ENCODE results near the gene NSD1. TPM values are rescaled to one million over a fixed set of nuclear protein-coding genes. Genes with fewer than 3 reads are reported as not detected.

The NSD1 gene
- polyA plus RNA-seq, 1 donor from 2014 or later, result 12.8 TPM

- no peak overlapping the region for H3K9ac ChIP-seq (ENCODE audit: low read length)
- no peak overlapping the region for H3K4me3 ChIP-seq (ENCODE audit: low read length)
- no peaks in the 10 kb centered on the region for H4K20me1 ChIP-seq (ENCODE audit: insufficient read depth)
- no peaks in the 10 kb centered on the region for H3K27me3 ChIP-seq (ENCODE audit: insufficient read depth, low read depth, low read length)
- H3K9me2 ChIP-seq (ENCODE audit: insufficient read depth, low read length), result no peaks in the 10 kb centered on the region
- no peaks in the 10 kb centered on the region for H3K36me3 ChIP-seq (ENCODE audit: insufficient read depth, low read length)
- H2AFZ ChIP-seq (ENCODE audit: low read depth, low read length), result no peak overlapping the region
- H3K79me2 ChIP-seq (replicated peaks; ENCODE audit: insufficient read depth, low read length), result peaks cover 3% of the 10 kb centered on the region
- no peak overlapping the region for H3K4me2 ChIP-seq (ENCODE audit: low read length)
- no peaks in the 10 kb centered on the region for H3K9me3 ChIP-seq (ENCODE audit: low read length)
- H3K27ac ChIP-seq (ENCODE audit: low read length), result no peak overlapping the region
- TF ChIP-seq POLR2AphosphoS5 (IDR thresholded peaks at IDR 0.05) (no peak), TAF1 (IDR thresholded peaks at IDR 0.05; ENCODE audit: low read depth) (no peak), SMC3 (conservative IDR thresholded peaks at IDR 0.05; ENCODE audit: poor library complexity) (no peak), MXI1 (conservative IDR thresholded peaks at IDR 0.05; ENCODE audit: poor library complexity, severe bottlenecking) (no peak), CTCF (IDR thresholded peaks at IDR 0.05; ENCODE audit: poor library complexity, severe bottlenecking) (no peak), RAD21 (conservative IDR thresholded peaks at IDR 0.05) (no peak), EP300 (conservative IDR thresholded peaks at IDR 0.05; ENCODE audit: poor library complexity, severe bottlenecking) (no peak), EZH2 (IDR thresholded peaks at IDR 0.05; ENCODE audit: borderline replicate concordance, insufficient read depth, low read length, poor library complexity, severe bottlenecking) (no peak)
- TF ChIP-seq, protein P1, sequence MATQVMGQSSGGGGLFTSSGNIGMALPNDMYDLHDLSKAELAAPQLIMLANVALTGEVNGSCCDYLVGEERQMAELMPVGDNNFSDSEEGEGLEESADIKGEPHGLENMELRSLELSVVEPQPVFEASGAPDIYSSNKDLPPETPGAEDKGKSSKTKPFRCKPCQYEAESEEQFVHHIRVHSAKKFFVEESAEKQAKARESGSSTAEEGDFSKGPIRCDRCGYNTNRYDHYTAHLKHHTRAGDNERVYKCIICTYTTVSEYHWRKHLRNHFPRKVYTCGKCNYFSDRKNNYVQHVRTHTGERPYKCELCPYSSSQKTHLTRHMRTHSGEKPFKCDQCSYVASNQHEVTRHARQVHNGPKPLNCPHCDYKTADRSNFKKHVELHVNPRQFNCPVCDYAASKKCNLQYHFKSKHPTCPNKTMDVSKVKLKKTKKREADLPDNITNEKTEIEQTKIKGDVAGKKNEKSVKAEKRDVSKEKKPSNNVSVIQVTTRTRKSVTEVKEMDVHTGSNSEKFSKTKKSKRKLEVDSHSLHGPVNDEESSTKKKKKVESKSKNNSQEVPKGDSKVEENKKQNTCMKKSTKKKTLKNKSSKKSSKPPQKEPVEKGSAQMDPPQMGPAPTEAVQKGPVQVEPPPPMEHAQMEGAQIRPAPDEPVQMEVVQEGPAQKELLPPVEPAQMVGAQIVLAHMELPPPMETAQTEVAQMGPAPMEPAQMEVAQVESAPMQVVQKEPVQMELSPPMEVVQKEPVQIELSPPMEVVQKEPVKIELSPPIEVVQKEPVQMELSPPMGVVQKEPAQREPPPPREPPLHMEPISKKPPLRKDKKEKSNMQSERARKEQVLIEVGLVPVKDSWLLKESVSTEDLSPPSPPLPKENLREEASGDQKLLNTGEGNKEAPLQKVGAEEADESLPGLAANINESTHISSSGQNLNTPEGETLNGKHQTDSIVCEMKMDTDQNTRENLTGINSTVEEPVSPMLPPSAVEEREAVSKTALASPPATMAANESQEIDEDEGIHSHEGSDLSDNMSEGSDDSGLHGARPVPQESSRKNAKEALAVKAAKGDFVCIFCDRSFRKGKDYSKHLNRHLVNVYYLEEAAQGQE (IDR thresholded peaks at IDR 0.05; ENCODE audit: borderline replicate concordance), result no peak
- H3F3A ChIP-seq (ENCODE audit: insufficient read depth, low read length, poor library complexity, severe bottlenecking), result no peaks in the 10 kb centered on the region
Observed at GRCh38 chr5:177297922-177298321, 164.3 kb downstream of the NSD1 start.

DNA sequence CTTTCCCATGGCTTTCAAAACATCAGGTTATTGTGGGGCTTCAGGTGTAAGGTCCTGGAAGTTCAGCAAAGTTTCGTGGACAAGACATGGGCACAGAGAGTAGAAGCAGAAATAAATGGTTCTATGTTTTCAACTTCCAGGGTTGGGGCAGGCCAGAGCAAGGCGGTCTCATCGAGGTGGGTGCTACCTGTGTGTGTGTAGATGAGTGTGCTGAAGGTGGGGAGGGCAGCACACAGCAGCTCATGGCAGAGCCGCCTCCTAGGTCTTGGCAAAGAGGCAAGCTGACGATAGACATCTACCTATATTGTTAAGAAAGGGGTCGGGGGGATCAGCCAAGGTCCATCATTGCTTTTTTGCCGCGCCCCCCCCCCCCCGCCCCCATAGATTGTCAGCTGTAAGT lies 166.1 kb downstream of the NSD1 start:
- TF ChIP-seq, protein P1 (IDR thresholded peaks at IDR 0.05; ENCODE audit: borderline replicate concordance), result no peak
- TF ChIP-seq POLR2AphosphoS5 (IDR thresholded peaks at IDR 0.05), result no peak
- TF ChIP-seq EZH2 (IDR thresholded peaks at IDR 0.05; ENCODE audit: borderline replicate concordance, insufficient read depth, low read length, poor library complexity, severe bottlenecking), result no peak
- TF ChIP-seq MXI1 (conservative IDR thresholded peaks at IDR 0.05; ENCODE audit: poor library complexity, severe bottlenecking), result no peak
- TF ChIP-seq RAD21 (conservative IDR thresholded peaks at IDR 0.05), result no peak
- no peak for TF ChIP-seq CTCF (IDR thresholded peaks at IDR 0.05; ENCODE audit: poor library complexity, severe bottlenecking)
- no peak for TF ChIP-seq SMC3 (conservative IDR thresholded peaks at IDR 0.05; ENCODE audit: poor library complexity)
- TF ChIP-seq EP300 (conservative IDR thresholded peaks at IDR 0.05; ENCODE audit: poor library complexity, severe bottlenecking), result no peak
- TF ChIP-seq TAF1 (IDR thresholded peaks at IDR 0.05; ENCODE audit: low read depth), result no peak
- Histone ChIP-seq H3K27ac (ENCODE audit: low read length) (no peak overlapping the region), H2AFZ (ENCODE audit: low read depth, low read length) (no peak overlapping the region), H3K79me2 (replicated peaks; ENCODE audit: insufficient read depth, low read length) (peaks cover 12% of the 10 kb centered on the region), H3K9ac (ENCODE audit: low read length) (no peak overlapping the region), H3K4me2 (ENCODE audit: low read length) (no peak overlapping the region), H4K20me1 (ENCODE audit: insufficient read depth) (no peaks in the 10 kb centered on the region), H3F3A (ENCODE audit: insufficient read depth, low read length, poor library complexity, severe bottlenecking) (no peaks in the 10 kb centered on the region), H3K27me3 (ENCODE audit: insufficient read depth, low read depth, low read length) (no peaks in the 10 kb centered on the region), H3K9me3 (ENCODE audit: low read length) (no peaks in the 10 kb centered on the region), H3K9me2 (ENCODE audit: insufficient read depth, low read length) (no peaks in the 10 kb centered on the region), H3K4me3 (ENCODE audit: low read length) (no peak overlapping the region), H3K36me3 (ENCODE audit: insufficient read depth, low read length) (no peaks in the 10 kb centered on the region)

Data from neural cell (in vitro differentiated cells).